HEK293T (cell line): Measurements from ENCODE around the gene GRIK2.

Experiments used
- ARNT ChIP-seq: fragments of 450-650 bp; IDR thresholded peaks from 2 replicates; pipeline ENCODE4 v1.6.1; 2017; ENCODE audit warnings: mild to moderate bottlenecking
- BHLHE40 ChIP-seq: fragments of 450-650 bp; IDR thresholded peaks from 2 replicates; pipeline ENCODE4 v1.6.1; 2016; ENCODE audit warnings: mild to moderate bottlenecking, moderate library complexity, borderline replicate concordance
- FOXA1 ChIP-seq: fragments of 450-650 bp; IDR thresholded peaks from 2 replicates; pipeline ENCODE4 v1.6.1; 2016; ENCODE audit warnings: mild to moderate bottlenecking
- FOXK2 ChIP-seq: fragments of 450-650 bp; IDR thresholded peaks from 2 replicates; pipeline ENCODE4 v1.6.1; 2016; ENCODE audit warnings: mild to moderate bottlenecking
- FOXM1 ChIP-seq: fragments of 450-650 bp; IDR thresholded peaks from 2 replicates; pipeline ENCODE4 v1.6.1; 2017; ENCODE audit warnings: mild to moderate bottlenecking, borderline replicate concordance
- HDGF ChIP-seq: fragments of 450-650 bp; IDR thresholded peaks from 2 replicates; pipeline ENCODE4 v1.6.1; 2017; ENCODE audit warnings: antibody characterized with exemption, borderline replicate concordance
- L3MBTL2 ChIP-seq: fragments of 450-650 bp; conservative IDR thresholded peaks from 2 replicates; pipeline ENCODE4 v1.6.1; 2016; ENCODE audit warnings: mild to moderate bottlenecking
- LEF1 ChIP-seq: fragments of 450-650 bp; IDR thresholded peaks from 2 replicates; pipeline ENCODE4 v1.6.1; 2017; ENCODE audit warnings: mild to moderate bottlenecking, borderline replicate concordance
- SP1 ChIP-seq: fragments of 450-650 bp; IDR thresholded peaks from 2 replicates; pipeline ENCODE4 v1.6.1; 2017

GRCh38 chr6:101386982-101387381, 6.5 kb upstream of the GRIK2 start:
- TF ChIP-seq ARNT (no peak), SP1 (no peak), HDGF (no peak), BHLHE40 (no peak), LEF1 (no peak), FOXM1 (no peak), L3MBTL2 (no peak), FOXA1 (no peak), FOXK2 (no peak)
